Measurements from ENCODE around the gene F12.

DNA sequence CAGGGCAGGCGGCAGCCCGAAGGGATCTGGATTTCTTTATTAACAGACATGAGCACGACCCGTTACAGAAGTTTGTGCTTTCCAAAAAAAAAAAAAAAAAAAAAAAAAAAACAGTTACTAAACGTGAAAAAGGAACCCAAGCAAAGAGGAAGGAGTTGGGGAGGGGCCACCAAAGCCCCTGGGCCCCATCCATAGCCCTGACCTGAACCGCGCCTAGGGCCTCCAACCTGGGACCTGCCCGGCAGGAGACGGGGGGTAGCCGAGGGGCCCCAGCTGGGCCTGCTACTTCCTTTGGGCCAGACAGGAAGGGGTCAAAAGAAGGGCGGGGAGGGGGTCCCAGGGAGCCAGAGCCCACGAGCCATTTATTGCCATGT is 47.2 kb upstream of the F12 start:
- TF ChIP-seq, protein P1, sequence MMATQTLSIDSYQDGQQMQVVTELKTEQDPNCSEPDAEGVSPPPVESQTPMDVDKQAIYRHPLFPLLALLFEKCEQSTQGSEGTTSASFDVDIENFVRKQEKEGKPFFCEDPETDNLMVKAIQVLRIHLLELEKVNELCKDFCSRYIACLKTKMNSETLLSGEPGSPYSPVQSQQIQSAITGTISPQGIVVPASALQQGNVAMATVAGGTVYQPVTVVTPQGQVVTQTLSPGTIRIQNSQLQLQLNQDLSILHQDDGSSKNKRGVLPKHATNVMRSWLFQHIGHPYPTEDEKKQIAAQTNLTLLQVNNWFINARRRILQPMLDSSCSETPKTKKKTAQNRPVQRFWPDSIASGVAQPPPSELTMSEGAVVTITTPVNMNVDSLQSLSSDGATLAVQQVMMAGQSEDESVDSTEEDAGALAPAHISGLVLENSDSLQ (IDR thresholded peaks at IDR 0.05), result no peak
- no peak for TF ChIP-seq L3MBTL2 (conservative IDR thresholded peaks at IDR 0.05)
- TF ChIP-seq NFRKB (IDR thresholded peaks at IDR 0.05), result no peak
- no peak for TF ChIP-seq FOXM1 (IDR thresholded peaks at IDR 0.05; ENCODE audit: borderline replicate concordance)
- TF ChIP-seq ARNT (IDR thresholded peaks at IDR 0.05), result no peak
- no peak for TF ChIP-seq ELF4 (IDR thresholded peaks at IDR 0.05)
- TF ChIP-seq SP1 (IDR thresholded peaks at IDR 0.05), result no peak
- TF ChIP-seq SUZ12 (IDR thresholded peaks at IDR 0.05), result no peak
